ENCODE results near the gene FNDC3B. TPM values are rescaled to one million over a fixed set of nuclear protein-coding genes. Genes with fewer than 3 reads are reported as not detected.

FNDC3B gene
- total RNA-seq, 1 donor from 2014 or later, result 29.5 TPM

GRCh38 chr3:172161959-172162358, 122.6 kb downstream of the FNDC3B start:
- H3K9me3 Mint-ChIP-seq, result no peaks in the 10 kb centered on the region
- Histone ChIP-seq H3K27me3 (no peaks in the 10 kb centered on the region), H3K79me2 (ENCODE audit: low read depth) (peaks cover 80% of the 10 kb centered on the region), H3F3A (ENCODE audit: low read depth) (peaks cover 8% of the 10 kb centered on the region), H4K20me1 (ENCODE audit: low read depth) (peaks cover 24% of the 10 kb centered on the region), H3K4me3 (no peak overlapping the region), H2AFZ (replicated peaks) (no peak overlapping the region), H3K4me2 (no peak overlapping the region), H3K9me3 (ENCODE audit: low read depth) (no peaks in the 10 kb centered on the region), H3K27ac (no peak overlapping the region), H3K9ac (no peak overlapping the region), H3K36me3 (no peaks in the 10 kb centered on the region), H3K4me1 (peaks cover 16% of the 10 kb centered on the region)
- no peaks in the 10 kb centered on the region for H3K27me3 Mint-ChIP-seq (ENCODE audit: insufficient read depth, low read depth)
- TF ChIP-seq EZH2 (IDR thresholded peaks at IDR 0.05), result no peak
- no peak for TF ChIP-seq EZH2phosphoT487 (IDR thresholded peaks at IDR 0.05)
- no peak for TF ChIP-seq CTCF (IDR thresholded peaks at IDR 0.05)
- peaks cover 24% of the 10 kb centered on the region for H3K4me1 Mint-ChIP-seq
- no peak overlapping the region for H3K27ac Mint-ChIP-seq
- no peak overlapping the region for H3K4me3 Mint-ChIP-seq
- no peak for DNase-seq (ENCODE audit: low spot score)
- H3K36me3 Mint-ChIP-seq, result peaks cover 7% of the 10 kb centered on the region

- Mint-ChIP-seq H3K4me1 (peaks cover 33% of the 10 kb centered on the region), H3K4me3 (no peak overlapping the region), H3K27ac (no peak overlapping the region), H3K27me3 (ENCODE audit: insufficient read depth, low read depth) (no peaks in the 10 kb centered on the region), H3K9me3 (no peaks in the 10 kb centered on the region), H3K36me3 (peaks cover 7% of the 10 kb centered on the region)
- no peak for TF ChIP-seq EZH2phosphoT487 (IDR thresholded peaks at IDR 0.05)
- no peak for TF ChIP-seq CTCF (IDR thresholded peaks at IDR 0.05)
- no peak for TF ChIP-seq EZH2 (IDR thresholded peaks at IDR 0.05)
- H4K20me1 ChIP-seq (ENCODE audit: low read depth), result peaks cover 34% of the 10 kb centered on the region
- H3K9me3 ChIP-seq (ENCODE audit: low read depth), result no peaks in the 10 kb centered on the region
- H3K4me1 ChIP-seq, result peaks cover 16% of the 10 kb centered on the region
- H3K27me3 ChIP-seq, result no peaks in the 10 kb centered on the region
- no peak overlapping the region for H2AFZ ChIP-seq (replicated peaks)
- no peak overlapping the region for H3K27ac ChIP-seq
- DNase-seq (ENCODE audit: low spot score), result no peak
- H3K4me2 ChIP-seq, result no peak overlapping the region
- peaks cover 8% of the 10 kb centered on the region for H3F3A ChIP-seq (ENCODE audit: low read depth)
- H3K36me3 ChIP-seq, result no peaks in the 10 kb centered on the region
- H3K9ac ChIP-seq, result no peak overlapping the region
- no peak overlapping the region for H3K4me3 ChIP-seq
- H3K79me2 ChIP-seq (ENCODE audit: low read depth), result peaks cover 71% of the 10 kb centered on the region
Observed at GRCh38 chr3:172163320-172163719, 123.9 kb downstream of the FNDC3B start.

- no peaks in the 10 kb centered on the region for H3K9me3 ChIP-seq (ENCODE audit: low read depth)
- Mint-ChIP-seq H3K4me1 (peaks cover 38% of the 10 kb centered on the region), H3K36me3 (peaks cover 9% of the 10 kb centered on the region), H3K4me3 (no peak overlapping the region), H3K27ac (no peak overlapping the region), H3K9me3 (no peaks in the 10 kb centered on the region), H3K27me3 (ENCODE audit: insufficient read depth, low read depth) (no peaks in the 10 kb centered on the region)
- H3K27me3 ChIP-seq, result no peaks in the 10 kb centered on the region
- peaks cover 18% of the 10 kb centered on the region for H3K4me1 ChIP-seq
- H3K4me3 ChIP-seq, result no peak overlapping the region
- H3K4me2 ChIP-seq, result no peak overlapping the region
- H3K79me2 ChIP-seq (ENCODE audit: low read depth), result peaks cover 69% of the 10 kb centered on the region
- H4K20me1 ChIP-seq (ENCODE audit: low read depth), result peaks cover 39% of the 10 kb centered on the region
- no peak for TF ChIP-seq EZH2phosphoT487 (IDR thresholded peaks at IDR 0.05)
- no peak for TF ChIP-seq CTCF (IDR thresholded peaks at IDR 0.05)
- TF ChIP-seq EZH2 (IDR thresholded peaks at IDR 0.05), result no peak
- DNase-seq (ENCODE audit: low spot score), result no peak
- no peak overlapping the region for H3K27ac ChIP-seq
- no peak overlapping the region for H2AFZ ChIP-seq (replicated peaks)
- no peak overlapping the region for H3K9ac ChIP-seq
- H3F3A ChIP-seq (ENCODE audit: low read depth), result peaks cover 12% of the 10 kb centered on the region
- no peaks in the 10 kb centered on the region for H3K36me3 ChIP-seq
Observed at GRCh38 chr3:172164620-172165362, 125.4 kb downstream of the FNDC3B start.

All from neural progenitor cell (in vitro differentiated cells).